Measurements from ENCODE around the gene CYP2J2. TPM values are rescaled to one million over a fixed set of nuclear protein-coding genes. Genes with fewer than 3 reads are reported as not detected.
"Not testable (repeated sequence)": the region's sequence is repeated elsewhere in the genome, so short reads cannot be mapped to it uniquely, and the experiment has no call there.

Gene CYP2J2
- total RNA-seq, 3 donors from 2014 or later (not counting 1 experiment from before 2014, with no cell fraction given): 0.20 to 0.21 TPM; not detected in 1

- intact Hi-C loops (cut with micrococcal nuclease): no loop called here
- WGBS (ENCODE audit: insufficient coverage): 11% methylated on average over 18 of the region's 19 CpGs
Observed at GRCh38 chr1:59971464-59971911, 44.9 kb upstream of the CYP2J2 start.

GRCh38 chr1:59969542-59970175 lies 43.1 kb upstream of the CYP2J2 start:
- H3K4me1 ChIP-seq (ENCODE audit: control insufficient read depth, insufficient read depth, low read length); H3K36me3 ChIP-seq (ENCODE audit: control insufficient read depth, insufficient read depth, low read length); H3K27ac ChIP-seq (ENCODE audit: low read length); intact Hi-C loops (cut with micrococcal nuclease); H3K4me3 Mint-ChIP-seq; H3K4me3 ChIP-seq (ENCODE audit: low read length); H3K9me3 ChIP-seq (ENCODE audit: control insufficient read depth, insufficient read depth, low read length); H3K27ac Mint-ChIP-seq; H3K36me3 Mint-ChIP-seq; H3K9me3 Mint-ChIP-seq; DNase-seq; H3K27me3 ChIP-seq (ENCODE audit: control insufficient read depth, insufficient read depth, low read length); H3K4me1 Mint-ChIP-seq; ATAC-seq: not testable (repeated sequence)
- WGBS (ENCODE audit: insufficient coverage): 97% methylated on average over 42 of the region's 42 CpGs
- H3K27me3 Mint-ChIP-seq (ENCODE audit: low read depth in 2 of 2): peaks cover 8 to 24% of the 10 kb centered on the region in 2 donors

More at GRCh38 chr1:59971464-59971911, 44.9 kb upstream of the CYP2J2 start:
- no peaks in the 10 kb centered on the region for H3K36me3 Mint-ChIP-seq
- Histone ChIP-seq H3K36me3 (ENCODE audit: control insufficient read depth, insufficient read depth, low read length) (no peaks in the 10 kb centered on the region), H3K4me3 (ENCODE audit: low read length) (no peak overlapping the region), H3K4me1 (ENCODE audit: control insufficient read depth, insufficient read depth, low read length) (peaks cover 4% of the 10 kb centered on the region), H3K27ac (ENCODE audit: low read length) (no peak overlapping the region), H3K27me3 (ENCODE audit: control insufficient read depth, insufficient read depth, low read length) (peaks cover 4% of the 10 kb centered on the region), H3K9me3 (ENCODE audit: control insufficient read depth, insufficient read depth, low read length) (no peaks in the 10 kb centered on the region)
- DNase-seq: peak in 1 of 2 donors; percentile 61
- peak in 1 of 3 donors; percentile 56 for ATAC-seq
- H3K9me3 Mint-ChIP-seq: no peaks in the 10 kb centered on the region
- peaks cover 0 to 6% of the 10 kb centered on the region in 2 donors for H3K4me1 Mint-ChIP-seq
- peaks cover 16 to 19% of the 10 kb centered on the region in 2 donors for H3K27me3 Mint-ChIP-seq (ENCODE audit: low read depth in 2 of 2)
- H3K4me3 Mint-ChIP-seq: no peak overlapping the region
- H3K27ac Mint-ChIP-seq: no peak overlapping the region
- peak; percentile 65 for TF ChIP-seq CTCF (IDR thresholded peaks at IDR 0.05)

- intact Hi-C loops (cut with micrococcal nuclease); H3K4me1 ChIP-seq (ENCODE audit: control insufficient read depth, insufficient read depth, low read length); ATAC-seq; H3K36me3 ChIP-seq (ENCODE audit: control insufficient read depth, insufficient read depth, low read length); H3K27ac Mint-ChIP-seq; H3K4me1 Mint-ChIP-seq; H3K9me3 ChIP-seq (ENCODE audit: control insufficient read depth, insufficient read depth, low read length); H3K4me3 ChIP-seq (ENCODE audit: low read length); H3K36me3 Mint-ChIP-seq; H3K4me3 Mint-ChIP-seq; H3K27me3 ChIP-seq (ENCODE audit: control insufficient read depth, insufficient read depth, low read length); H3K27ac ChIP-seq (ENCODE audit: low read length); H3K9me3 Mint-ChIP-seq; DNase-seq: not testable (repeated sequence)
- peaks cover 8 to 19% of the 10 kb centered on the region in 2 donors for H3K27me3 Mint-ChIP-seq (ENCODE audit: low read depth in 2 of 2)
- WGBS (ENCODE audit: insufficient coverage): 82% methylated on average over 17 of the region's 17 CpGs
Observed at GRCh38 chr1:59968746-59969145, 42.2 kb upstream of the CYP2J2 start.

- peaks cover 0 to 6% of the 10 kb centered on the region in 2 donors for H3K4me1 Mint-ChIP-seq
- Histone ChIP-seq H3K27me3 (ENCODE audit: control insufficient read depth, insufficient read depth, low read length) (peaks cover 2% of the 10 kb centered on the region), H3K9me3 (ENCODE audit: control insufficient read depth, insufficient read depth, low read length) (no peaks in the 10 kb centered on the region), H3K4me3 (ENCODE audit: low read length) (no peak overlapping the region), H3K36me3 (ENCODE audit: control insufficient read depth, insufficient read depth, low read length) (no peaks in the 10 kb centered on the region), H3K27ac (ENCODE audit: low read length) (no peak overlapping the region), H3K4me1 (ENCODE audit: control insufficient read depth, insufficient read depth, low read length) (peaks cover 4% of the 10 kb centered on the region)
- no peak for TF ChIP-seq CTCF (IDR thresholded peaks at IDR 0.05)
- no peaks in the 10 kb centered on the region for H3K9me3 Mint-ChIP-seq
- H3K4me3 Mint-ChIP-seq: no peak overlapping the region
- no peak for ATAC-seq
- DNase-seq: no peak
- WGBS (ENCODE audit: insufficient coverage): 83% methylated on average over 3 of the region's 3 CpGs
- no peak overlapping the region for H3K27ac Mint-ChIP-seq
- H3K36me3 Mint-ChIP-seq: no peaks in the 10 kb centered on the region
- H3K27me3 Mint-ChIP-seq (ENCODE audit: low read depth in 2 of 2): peaks cover 6 to 9% of the 10 kb centered on the region in 2 donors
- intact Hi-C loops (cut with micrococcal nuclease): no loop called here
Observed at GRCh38 chr1:59967780-59968179, 41.2 kb upstream of the CYP2J2 start.
